Measurements from ENCODE around the gene TRPC6. TPM values are rescaled to one million over a fixed set of nuclear protein-coding genes. Genes with fewer than 3 reads are reported as not detected.

Gene TRPC6
- total and polyA plus RNA-seq, 4 donors: 0.03 to 1.5 (median 0.17) TPM; not detected in 1

GRCh38 chr11:101429703-101430540, 153.9 kb downstream of the TRPC6 start:
- Histone ChIP-seq H3K36me3 (ENCODE audit: control insufficient read depth in 4 of 4, insufficient read depth in 3 of 4, low read depth in 1 of 4, low read length in 3 of 4) (no peaks in the 10 kb centered on the region), H3K27me3 (ENCODE audit: control insufficient read depth in 4 of 4, insufficient read depth in 4 of 4, low read length in 3 of 4) (peaks cover 0 to 3% (median 0%) of the 10 kb centered on the region in 4 donors), H3K9me3 (ENCODE audit: control insufficient read depth in 4 of 4, low read length in 3 of 4) (no peaks in the 10 kb centered on the region), H3K4me3 (ENCODE audit: low read depth in 1 of 3, low read length in 3 of 3) (no peak overlapping the region), H3K4me1 (ENCODE audit: control insufficient read depth in 4 of 4, insufficient read depth in 4 of 4, low read length in 3 of 4) (peaks cover 0 to 8% (median 6%) of the 10 kb centered on the region in 4 donors), H3K9ac (ENCODE audit: low read depth in 1 of 2, low read length in 2 of 2) (no peak overlapping the region), H3K27ac (ENCODE audit: low read depth in 1 of 2, low read length in 2 of 2) (no peak overlapping the region)
- no peak for TF ChIP-seq REST (IDR thresholded peaks at IDR 0.05)
- TF ChIP-seq RXRA (IDR thresholded peaks at IDR 0.05): no peak
- TF ChIP-seq ZBTB33 (IDR thresholded peaks at IDR 0.05): no peak
- no peak for TF ChIP-seq GABPA (IDR thresholded peaks at IDR 0.05 in 1 of 2, conservative IDR thresholded peaks at IDR 0.05 in 1 of 2)
- 73% methylated on average over 2 of the region's 2 CpGs for WGBS
- no peak for DNase-seq (ENCODE audit: low spot score)

GRCh38 chr11:101428918-101429317, 154.9 kb downstream of the TRPC6 start:
- TF ChIP-seq RAD21 (IDR thresholded peaks at IDR 0.05) (peak; percentile 62 to 70), TAF1 (conservative IDR thresholded peaks at IDR 0.05) (no peak), CTCF (IDR thresholded peaks at IDR 0.05; ENCODE audit: low read depth, low read length, missing input control) (peak; percentile 15)
- Histone ChIP-seq H3K27ac (ENCODE audit: low read depth in 1 of 2, low read length in 2 of 2) (no peak overlapping the region), H3K27me3 (ENCODE audit: control insufficient read depth in 4 of 4, insufficient read depth in 4 of 4, low read length in 3 of 4) (peaks cover 0 to 3% (median 0%) of the 10 kb centered on the region in 4 donors), H3K36me3 (ENCODE audit: control insufficient read depth in 4 of 4, insufficient read depth in 3 of 4, low read depth in 1 of 4, low read length in 3 of 4) (no peaks in the 10 kb centered on the region), H3K9ac (ENCODE audit: low read depth in 1 of 2, low read length in 2 of 2) (no peak overlapping the region), H3K4me3 (ENCODE audit: low read depth in 1 of 3, low read length in 3 of 3) (no peak overlapping the region), H3K9me3 (ENCODE audit: control insufficient read depth in 4 of 4, low read length in 3 of 4) (no peaks in the 10 kb centered on the region), H3K4me1 (ENCODE audit: control insufficient read depth in 4 of 4, insufficient read depth in 4 of 4, low read length in 3 of 4) (peaks cover 0 to 8% (median 6%) of the 10 kb centered on the region in 4 donors)
- 92% methylated on average over 1 of the region's 1 CpG for WGBS
- DNase-seq (ENCODE audit: low spot score): no peak

- Histone ChIP-seq H3K27me3 (ENCODE audit: control insufficient read depth in 4 of 4, insufficient read depth in 4 of 4, low read length in 3 of 4) (peaks cover 0 to 2% (median 0%) of the 10 kb centered on the region in 4 donors), H3K4me3 (ENCODE audit: low read depth in 1 of 3, low read length in 3 of 3) (no peak overlapping the region), H3K4me1 (ENCODE audit: control insufficient read depth in 4 of 4, insufficient read depth in 4 of 4, low read length in 3 of 4) (no peaks in the 10 kb centered on the region), H3K9ac (ENCODE audit: low read depth in 1 of 2, low read length in 2 of 2) (no peak overlapping the region), H3K36me3 (ENCODE audit: control insufficient read depth in 4 of 4, insufficient read depth in 3 of 4, low read depth in 1 of 4, low read length in 3 of 4) (no peaks in the 10 kb centered on the region), H3K9me3 (ENCODE audit: control insufficient read depth in 4 of 4, low read length in 3 of 4) (no peaks in the 10 kb centered on the region), H3K27ac (ENCODE audit: low read depth in 1 of 2, low read length in 2 of 2) (no peak overlapping the region)
- no peak for DNase-seq (ENCODE audit: low spot score)
- 76% methylated on average over 2 of the region's 2 CpGs for whole genome bisulfite sequencing
- TF ChIP-seq CTCF (IDR thresholded peaks at IDR 0.05; ENCODE audit: low read depth, low read length, missing input control): no peak
- no peak for TF ChIP-seq YY1 (IDR thresholded peaks at IDR 0.05)
- TF ChIP-seq HNF4A (conservative IDR thresholded peaks at IDR 0.05): no peak
- no peak for TF ChIP-seq RAD21 (IDR thresholded peaks at IDR 0.05)
- TF ChIP-seq FOXA1 (IDR thresholded peaks at IDR 0.05): no peak
- TF ChIP-seq EGR1 (IDR thresholded peaks at IDR 0.05; ENCODE audit: low read depth in 2 of 2): no peak
- TF ChIP-seq MAX (IDR thresholded peaks at IDR 0.05): no peak
- no peak for TF ChIP-seq JUND (IDR thresholded peaks at IDR 0.05)
- no peak for TF ChIP-seq RXRA (IDR thresholded peaks at IDR 0.05)
- no peak for TF ChIP-seq NR2F2 (IDR thresholded peaks at IDR 0.05)
- TF ChIP-seq TAF1 (conservative IDR thresholded peaks at IDR 0.05): no peak
- TF ChIP-seq HNF4G (IDR thresholded peaks at IDR 0.05): no peak
- TF ChIP-seq GABPA (IDR thresholded peaks at IDR 0.05 in 1 of 2, conservative IDR thresholded peaks at IDR 0.05 in 1 of 2): no peak
- no peak for TF ChIP-seq SP1 (IDR thresholded peaks at IDR 0.05)
These were observed 176.5 kb downstream of the TRPC6 start for GRCh38 chr11:101407324-101407723.
